ENCODE measurements around the gene NMNAT3. TPM values are rescaled to one million over a fixed set of nuclear protein-coding genes. Genes with fewer than 3 reads are reported as not detected.

NMNAT3 gene
- polyA plus RNA-seq, 1 donor: 15.1 TPM

GRCh38 chr3:139619484-139619883 is 58.3 kb downstream of the NMNAT3 start:
- Histone ChIP-seq H3K27ac (ENCODE audit: low read length) (no peak overlapping the region), H3K9me3 (ENCODE audit: control insufficient read depth, low read depth, low read length) (no peaks in the 10 kb centered on the region), H3K27me3 (ENCODE audit: control insufficient read depth, insufficient read depth, low read length) (no peaks in the 10 kb centered on the region), H3K4me1 (ENCODE audit: control insufficient read depth, insufficient read depth, low read length) (no peaks in the 10 kb centered on the region), H3K4me3 (ENCODE audit: low read length) (no peak overlapping the region), H3K36me3 (ENCODE audit: control insufficient read depth, insufficient read depth, low read length) (no peaks in the 10 kb centered on the region)
- WGBS (ENCODE audit: insufficient coverage, low lambda C conversion rate): 57% methylated on average over 1 of the region's 1 CpG
- DNase-seq: no peak

GRCh38 chr3:139617672-139618268 is 60.0 kb downstream of the NMNAT3 start:
- Histone ChIP-seq H3K36me3 (ENCODE audit: control insufficient read depth, insufficient read depth, low read length) (no peaks in the 10 kb centered on the region), H3K9me3 (ENCODE audit: control insufficient read depth, low read depth, low read length) (no peaks in the 10 kb centered on the region), H3K27ac (ENCODE audit: low read length) (no peak overlapping the region), H3K4me3 (ENCODE audit: low read length) (no peak overlapping the region), H3K4me1 (ENCODE audit: control insufficient read depth, insufficient read depth, low read length) (no peaks in the 10 kb centered on the region), H3K27me3 (ENCODE audit: control insufficient read depth, insufficient read depth, low read length) (no peaks in the 10 kb centered on the region)
- no peak for DNase-seq
- 71% methylated on average over 1 of the region's 3 CpGs for WGBS (ENCODE audit: insufficient coverage, low lambda C conversion rate)

GRCh38 chr3:139611528-139611927 is 66.2 kb downstream of the NMNAT3 start:
- Histone ChIP-seq H3K27ac (ENCODE audit: low read length) (no peak overlapping the region), H3K9me3 (ENCODE audit: control insufficient read depth, low read depth, low read length) (no peaks in the 10 kb centered on the region), H3K4me3 (ENCODE audit: low read length) (no peak overlapping the region), H3K4me1 (ENCODE audit: control insufficient read depth, insufficient read depth, low read length) (no peaks in the 10 kb centered on the region), H3K36me3 (ENCODE audit: control insufficient read depth, insufficient read depth, low read length) (no peaks in the 10 kb centered on the region), H3K27me3 (ENCODE audit: control insufficient read depth, insufficient read depth, low read length) (no peaks in the 10 kb centered on the region)
- no CpG with 5 or more reads among the region's 5 CpGs for WGBS (ENCODE audit: insufficient coverage, low lambda C conversion rate)
- no peak for DNase-seq

- 27% methylated on average over 2 of the region's 4 CpGs for WGBS (ENCODE audit: insufficient coverage, low lambda C conversion rate)
- H3K9me3 ChIP-seq (ENCODE audit: control insufficient read depth, low read depth, low read length): no peaks in the 10 kb centered on the region
- no peak for DNase-seq
- no peaks in the 10 kb centered on the region for H3K27me3 ChIP-seq (ENCODE audit: control insufficient read depth, insufficient read depth, low read length)
- H3K4me1 ChIP-seq (ENCODE audit: control insufficient read depth, insufficient read depth, low read length): no peaks in the 10 kb centered on the region
- no peaks in the 10 kb centered on the region for H3K36me3 ChIP-seq (ENCODE audit: control insufficient read depth, insufficient read depth, low read length)
- H3K27ac ChIP-seq (ENCODE audit: low read length): no peak overlapping the region
- H3K4me3 ChIP-seq (ENCODE audit: low read length): no peak overlapping the region
Observed at GRCh38 chr3:139610886-139611285, 66.9 kb downstream of the NMNAT3 start.

GRCh38 chr3:139608924-139609323 is 68.8 kb downstream of the NMNAT3 start:
- Histone ChIP-seq H3K4me3 (ENCODE audit: low read length) (no peak overlapping the region), H3K36me3 (ENCODE audit: control insufficient read depth, insufficient read depth, low read length) (no peaks in the 10 kb centered on the region), H3K4me1 (ENCODE audit: control insufficient read depth, insufficient read depth, low read length) (no peaks in the 10 kb centered on the region), H3K27ac (ENCODE audit: low read length) (no peak overlapping the region), H3K9me3 (ENCODE audit: control insufficient read depth, low read depth, low read length) (no peaks in the 10 kb centered on the region), H3K27me3 (ENCODE audit: control insufficient read depth, insufficient read depth, low read length) (no peaks in the 10 kb centered on the region)
- no CpG with 5 or more reads among the region's 3 CpGs for WGBS (ENCODE audit: insufficient coverage, low lambda C conversion rate)
- DNase-seq: no peak

GRCh38 chr3:139608108-139608380 is 69.7 kb downstream of the NMNAT3 start:
- Histone ChIP-seq H3K4me3 (ENCODE audit: low read length) (no peak overlapping the region), H3K27me3 (ENCODE audit: control insufficient read depth, insufficient read depth, low read length) (no peaks in the 10 kb centered on the region), H3K4me1 (ENCODE audit: control insufficient read depth, insufficient read depth, low read length) (no peaks in the 10 kb centered on the region), H3K36me3 (ENCODE audit: control insufficient read depth, insufficient read depth, low read length) (no peaks in the 10 kb centered on the region), H3K9me3 (ENCODE audit: control insufficient read depth, low read depth, low read length) (no peaks in the 10 kb centered on the region), H3K27ac (ENCODE audit: low read length) (no peak overlapping the region)
- WGBS (ENCODE audit: insufficient coverage, low lambda C conversion rate): no CpG with 5 or more reads among the region's 3 CpGs
- DNase-seq: no peak

GRCh38 chr3:139607257-139608107 is 70.3 kb downstream of the NMNAT3 start:
- DNase-seq: no peak
- Histone ChIP-seq H3K4me3 (ENCODE audit: low read length) (no peak overlapping the region), H3K27ac (ENCODE audit: low read length) (no peak overlapping the region), H3K36me3 (ENCODE audit: control insufficient read depth, insufficient read depth, low read length) (no peaks in the 10 kb centered on the region), H3K9me3 (ENCODE audit: control insufficient read depth, low read depth, low read length) (no peaks in the 10 kb centered on the region), H3K4me1 (ENCODE audit: control insufficient read depth, insufficient read depth, low read length) (no peaks in the 10 kb centered on the region), H3K27me3 (ENCODE audit: control insufficient read depth, insufficient read depth, low read length) (no peaks in the 10 kb centered on the region)
- WGBS (ENCODE audit: insufficient coverage, low lambda C conversion rate): 100% methylated on average over 2 of the region's 2 CpGs

- no peaks in the 10 kb centered on the region for H3K27me3 ChIP-seq (ENCODE audit: control insufficient read depth, insufficient read depth, low read length)
- DNase-seq: no peak
- no peak overlapping the region for H3K27ac ChIP-seq (ENCODE audit: low read length)
- H3K9me3 ChIP-seq (ENCODE audit: control insufficient read depth, low read depth, low read length): no peaks in the 10 kb centered on the region
- no peaks in the 10 kb centered on the region for H3K36me3 ChIP-seq (ENCODE audit: control insufficient read depth, insufficient read depth, low read length)
- no peak overlapping the region for H3K4me3 ChIP-seq (ENCODE audit: low read length)
- no peaks in the 10 kb centered on the region for H3K4me1 ChIP-seq (ENCODE audit: control insufficient read depth, insufficient read depth, low read length)
- no CpG with 5 or more reads among the region's 1 CpG for WGBS (ENCODE audit: insufficient coverage, low lambda C conversion rate)
Observed at GRCh38 chr3:139602003-139602402, 75.8 kb downstream of the NMNAT3 start.

GRCh38 chr3:139601191-139601961 is 76.4 kb downstream of the NMNAT3 start:
- Histone ChIP-seq H3K27me3 (ENCODE audit: control insufficient read depth, insufficient read depth, low read length) (no peaks in the 10 kb centered on the region), H3K4me3 (ENCODE audit: low read length) (no peak overlapping the region), H3K36me3 (ENCODE audit: control insufficient read depth, insufficient read depth, low read length) (no peaks in the 10 kb centered on the region), H3K4me1 (ENCODE audit: control insufficient read depth, insufficient read depth, low read length) (no peaks in the 10 kb centered on the region), H3K27ac (ENCODE audit: low read length) (no peak overlapping the region), H3K9me3 (ENCODE audit: control insufficient read depth, low read depth, low read length) (no peaks in the 10 kb centered on the region)
- no peak for DNase-seq
- 90% methylated on average over 2 of the region's 5 CpGs for WGBS (ENCODE audit: insufficient coverage, low lambda C conversion rate)

GRCh38 chr3:139597947-139598346 is 79.8 kb downstream of the NMNAT3 start:
- no peak for DNase-seq
- no CpG with 5 or more reads among the region's 1 CpG for WGBS (ENCODE audit: insufficient coverage, low lambda C conversion rate)

More at GRCh38 chr3:139597947-139598346, 79.8 kb downstream of the NMNAT3 start:
- Histone ChIP-seq H3K27me3 (ENCODE audit: control insufficient read depth, insufficient read depth, low read length) (no peaks in the 10 kb centered on the region), H3K4me3 (ENCODE audit: low read length) (no peak overlapping the region), H3K27ac (ENCODE audit: low read length) (no peak overlapping the region), H3K9me3 (ENCODE audit: control insufficient read depth, low read depth, low read length) (no peaks in the 10 kb centered on the region), H3K36me3 (ENCODE audit: control insufficient read depth, insufficient read depth, low read length) (no peaks in the 10 kb centered on the region), H3K4me1 (ENCODE audit: control insufficient read depth, insufficient read depth, low read length) (no peaks in the 10 kb centered on the region)
